Measurements from ENCODE around the gene PKHD1.

The PKHD1 gene

DNA sequence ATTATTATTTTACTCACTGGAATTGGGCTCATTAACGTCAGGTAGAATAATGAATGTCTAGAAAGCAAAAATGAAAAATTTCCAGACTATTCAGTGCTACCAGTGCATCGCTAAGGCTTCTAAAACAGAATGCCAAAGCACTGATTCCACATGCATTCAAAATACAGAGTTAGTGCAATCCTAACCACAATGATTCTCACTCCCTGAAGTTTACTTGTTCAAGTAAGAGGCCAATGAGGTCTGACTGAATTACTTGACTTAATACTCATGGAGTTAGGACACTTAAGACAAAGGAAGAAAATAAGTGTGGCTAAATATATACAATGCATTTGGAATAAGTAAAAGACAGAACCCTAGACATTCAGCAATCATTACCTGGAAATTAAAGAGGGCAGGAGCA, 220.5 kb downstream of the PKHD1 start:
- TF ChIP-seq, protein P1, sequence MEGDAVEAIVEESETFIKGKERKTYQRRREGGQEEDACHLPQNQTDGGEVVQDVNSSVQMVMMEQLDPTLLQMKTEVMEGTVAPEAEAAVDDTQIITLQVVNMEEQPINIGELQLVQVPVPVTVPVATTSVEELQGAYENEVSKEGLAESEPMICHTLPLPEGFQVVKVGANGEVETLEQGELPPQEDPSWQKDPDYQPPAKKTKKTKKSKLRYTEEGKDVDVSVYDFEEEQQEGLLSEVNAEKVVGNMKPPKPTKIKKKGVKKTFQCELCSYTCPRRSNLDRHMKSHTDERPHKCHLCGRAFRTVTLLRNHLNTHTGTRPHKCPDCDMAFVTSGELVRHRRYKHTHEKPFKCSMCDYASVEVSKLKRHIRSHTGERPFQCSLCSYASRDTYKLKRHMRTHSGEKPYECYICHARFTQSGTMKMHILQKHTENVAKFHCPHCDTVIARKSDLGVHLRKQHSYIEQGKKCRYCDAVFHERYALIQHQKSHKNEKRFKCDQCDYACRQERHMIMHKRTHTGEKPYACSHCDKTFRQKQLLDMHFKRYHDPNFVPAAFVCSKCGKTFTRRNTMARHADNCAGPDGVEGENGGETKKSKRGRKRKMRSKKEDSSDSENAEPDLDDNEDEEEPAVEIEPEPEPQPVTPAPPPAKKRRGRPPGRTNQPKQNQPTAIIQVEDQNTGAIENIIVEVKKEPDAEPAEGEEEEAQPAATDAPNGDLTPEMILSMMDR (conservative IDR thresholded peaks at IDR 0.05; ENCODE audit: control insufficient read depth, insufficient read depth, low read depth, low read length): no peak
- DNase-seq (ENCODE audit: low read depth): no peak
- H3K4me3 ChIP-seq (ENCODE audit: control insufficient read depth, low read depth, low read length): no peak overlapping the region

DNA sequence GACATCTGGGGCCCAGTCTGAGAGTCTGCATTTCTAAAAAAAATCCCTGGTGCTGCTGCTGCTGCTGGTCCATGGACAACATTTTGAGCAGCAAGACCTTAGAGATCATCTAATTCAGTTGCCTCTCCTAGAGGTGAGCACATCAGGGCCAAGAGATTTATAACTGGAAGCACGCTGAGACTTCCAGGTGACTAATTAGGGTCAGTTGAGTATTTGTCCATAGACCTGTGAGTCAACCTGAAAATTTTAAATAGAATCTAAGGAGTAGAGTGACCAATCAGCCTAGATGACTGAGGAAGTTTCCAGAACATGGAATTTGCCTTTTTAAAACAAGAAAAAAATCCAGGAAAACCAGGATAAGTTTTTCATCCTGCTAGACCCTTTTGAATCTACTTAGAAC, 221.4 kb downstream of the PKHD1 start:
- TF ChIP-seq, protein P1 (conservative IDR thresholded peaks at IDR 0.05; ENCODE audit: control insufficient read depth, insufficient read depth, low read depth, low read length): no peak
- no peak for DNase-seq (ENCODE audit: low read depth)

DNA sequence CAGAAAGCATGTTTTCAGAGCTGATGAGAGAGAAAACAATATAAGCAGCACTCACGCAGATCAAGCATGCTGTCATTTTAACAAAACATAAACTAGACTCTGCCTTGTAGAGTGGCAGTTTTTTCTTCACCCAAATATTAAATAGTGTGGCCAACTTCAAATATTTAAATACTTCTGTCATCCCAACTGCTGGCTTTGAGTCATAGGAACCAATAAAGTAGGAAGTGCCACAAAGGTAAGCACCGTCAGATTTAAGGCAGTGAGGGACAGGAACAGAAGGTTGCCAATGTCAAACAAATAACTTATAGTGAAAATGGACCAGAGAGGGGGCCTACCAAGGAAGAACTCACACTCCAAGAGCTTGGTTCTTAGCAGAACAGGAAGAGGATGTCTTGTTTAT, 222.2 kb downstream of the PKHD1 start:
- no peak for DNase-seq (ENCODE audit: low read depth)
- no peak overlapping the region for H3K4me3 ChIP-seq (ENCODE audit: control insufficient read depth, low read depth, low read length)
- TF ChIP-seq, protein P1 (conservative IDR thresholded peaks at IDR 0.05; ENCODE audit: control insufficient read depth, insufficient read depth, low read depth, low read length): no peak

More for the DNA sequence above, 221.4 kb downstream of the PKHD1 start:
- no peak overlapping the region for H3K4me3 ChIP-seq (ENCODE audit: control insufficient read depth, low read depth, low read length)

DNA sequence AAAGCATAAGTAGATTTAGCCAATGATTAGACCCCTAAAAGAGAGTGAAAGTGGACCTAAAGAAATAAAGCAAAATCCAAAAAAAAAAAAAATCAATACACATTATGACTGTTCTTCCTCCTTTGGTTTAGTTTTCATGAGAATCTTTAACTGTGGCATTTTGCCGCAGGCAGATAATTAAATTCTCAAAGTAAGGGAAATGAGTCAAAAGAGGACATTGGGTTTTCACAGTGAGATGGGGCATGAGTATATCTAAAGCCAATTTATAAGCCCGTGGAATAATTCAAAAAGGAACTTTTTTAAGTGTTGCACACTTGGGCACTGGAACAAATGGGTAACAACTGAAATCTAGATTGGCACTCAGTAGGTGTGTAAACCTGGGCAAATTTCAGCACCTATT, 230.3 kb downstream of the PKHD1 start:
- TF ChIP-seq, protein P1 (conservative IDR thresholded peaks at IDR 0.05; ENCODE audit: control insufficient read depth, insufficient read depth, low read depth, low read length): no peak
- H3K4me3 ChIP-seq (ENCODE audit: control insufficient read depth, low read depth, low read length): no peak overlapping the region
- DNase-seq (ENCODE audit: low read depth): no peak

DNA sequence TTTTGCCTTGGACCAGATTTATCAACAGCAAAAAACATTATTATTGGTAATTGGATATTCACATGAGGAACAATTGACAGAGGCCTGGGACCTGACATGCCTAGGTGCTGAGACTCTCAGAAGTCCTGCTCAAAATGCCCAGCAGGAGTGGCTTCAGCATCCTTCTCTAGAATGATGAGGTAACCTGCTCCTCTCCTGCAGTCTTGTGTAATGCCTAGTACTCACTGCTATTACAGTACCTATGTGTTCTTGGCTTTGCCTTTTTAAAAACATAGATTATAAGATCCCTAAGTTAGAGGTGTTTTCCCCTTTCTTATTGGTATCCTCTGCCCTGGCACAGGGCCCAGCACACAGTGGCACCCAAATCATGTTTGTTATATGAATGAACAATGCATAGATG, 230.9 kb downstream of the PKHD1 start:
- no peak for DNase-seq (ENCODE audit: low read depth)
- TF ChIP-seq, protein P1 (conservative IDR thresholded peaks at IDR 0.05; ENCODE audit: control insufficient read depth, insufficient read depth, low read depth, low read length): no peak
- no peak overlapping the region for H3K4me3 ChIP-seq (ENCODE audit: control insufficient read depth, low read depth, low read length)

DNA sequence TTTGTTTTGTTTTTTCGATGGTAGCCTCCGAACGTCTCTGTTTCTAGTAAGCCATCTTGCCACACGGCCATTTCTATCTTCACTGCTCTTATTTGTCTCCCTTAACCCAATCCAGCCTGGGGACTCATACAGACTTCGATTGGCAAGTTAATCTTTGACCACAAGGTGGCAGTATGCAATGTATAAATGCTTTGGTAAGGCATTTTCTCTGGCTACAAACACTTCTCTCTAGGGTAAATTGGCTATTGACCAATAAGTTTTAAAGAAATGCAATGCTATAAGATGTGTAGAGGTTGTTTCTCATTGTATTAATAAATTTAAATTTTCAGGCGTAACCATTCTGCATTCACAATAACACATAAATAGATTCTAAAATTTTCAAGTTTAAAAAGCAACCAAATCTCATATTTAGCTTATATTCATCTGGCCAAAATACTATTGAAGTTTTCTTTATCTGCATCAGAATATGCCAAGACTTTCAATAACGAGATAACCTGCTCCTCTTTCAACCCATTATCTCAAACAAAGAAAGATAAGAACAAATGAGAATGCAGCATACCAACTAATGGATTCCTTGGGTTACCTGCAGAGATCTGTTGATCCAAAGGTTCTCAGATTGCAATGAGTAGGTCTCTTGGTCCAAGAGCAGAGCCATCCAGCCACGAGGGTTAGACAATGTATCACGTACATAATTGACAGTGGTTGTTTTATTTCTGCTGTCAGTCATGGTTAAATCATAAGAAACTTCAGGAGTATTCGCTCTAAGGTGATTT, 231.9 kb downstream of the PKHD1 start:
- no peak overlapping the region for H3K4me3 ChIP-seq (ENCODE audit: control insufficient read depth, low read depth, low read length)
- TF ChIP-seq, protein P1 (conservative IDR thresholded peaks at IDR 0.05; ENCODE audit: control insufficient read depth, insufficient read depth, low read depth, low read length): peak; percentile 62
- peak; percentile 63 for DNase-seq (ENCODE audit: low read depth)

Measured in fibroblast of mammary gland (primary cell).